ENCODE results near the gene SLC6A19. TPM values are rescaled to one million over a fixed set of nuclear protein-coding genes. Genes with fewer than 3 reads are reported as not detected.

Gene SLC6A19
- total and polyA plus RNA-seq, 4 donors: 0.17 to 4.9 (median 0.91) TPM

DNA sequence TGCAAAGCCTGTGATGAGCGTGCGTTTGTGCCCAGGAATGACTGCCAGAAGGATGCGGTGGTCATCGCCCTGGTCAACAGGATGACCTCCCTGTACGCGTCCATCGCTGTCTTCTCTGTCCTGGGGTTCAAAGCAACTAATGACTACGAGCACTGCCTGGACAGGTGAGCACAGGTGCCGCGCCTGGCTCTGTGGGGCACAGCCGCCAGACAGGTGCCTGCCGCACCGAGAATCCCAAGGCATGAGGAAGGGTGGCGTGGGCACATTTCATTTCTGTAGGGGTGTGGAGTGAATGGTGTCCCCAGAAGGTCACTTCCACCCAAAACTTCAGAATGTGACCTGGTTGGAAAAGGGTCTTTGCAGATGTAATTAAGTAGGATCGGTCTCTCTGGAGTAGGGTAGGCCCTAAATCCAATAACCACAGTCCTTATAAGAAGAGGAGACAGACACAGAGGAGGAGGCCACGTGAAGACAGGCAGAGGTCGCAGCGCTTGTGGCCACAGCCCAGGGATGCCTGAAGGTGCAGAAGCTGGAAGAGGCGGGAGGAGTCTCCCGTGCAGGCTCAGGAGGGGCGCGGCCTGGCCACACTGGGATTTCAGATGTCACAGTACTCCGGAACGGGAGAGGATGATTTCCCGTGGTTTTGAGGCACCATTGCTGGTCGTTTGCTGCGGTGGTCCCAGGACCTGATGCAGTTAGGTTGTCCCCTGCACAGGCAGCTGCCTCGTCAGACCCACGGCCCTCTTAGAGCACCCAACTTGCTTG, 39.3 kb downstream of the SLC6A19 start:
- no peaks in the 10 kb centered on the region for H3K4me1 ChIP-seq (ENCODE audit: control insufficient read depth in 4 of 4, insufficient read depth in 4 of 4, low read length in 3 of 4)
- no peak overlapping the region for H3K4me3 ChIP-seq (ENCODE audit: low read depth in 1 of 3, low read length in 3 of 3)
- no peaks in the 10 kb centered on the region for H3K9me3 ChIP-seq (ENCODE audit: control insufficient read depth in 4 of 4, low read length in 3 of 4)
- WGBS: 86% methylated on average over 29 of the region's 29 CpGs
- TF ChIP-seq EGR1 (IDR thresholded peaks at IDR 0.05; ENCODE audit: low read depth in 2 of 2) (no peak), MAX (IDR thresholded peaks at IDR 0.05) (no peak), RXRA (IDR thresholded peaks at IDR 0.05) (no peak), GABPA (IDR thresholded peaks at IDR 0.05 in 1 of 2, conservative IDR thresholded peaks at IDR 0.05 in 1 of 2) (no peak), ATF3 (IDR thresholded peaks at IDR 0.05) (no peak), TAF1 (conservative IDR thresholded peaks at IDR 0.05) (no peak), REST (IDR thresholded peaks at IDR 0.05) (no peak), RAD21 (IDR thresholded peaks at IDR 0.05) (no peak), CTCF (IDR thresholded peaks at IDR 0.05; ENCODE audit: low read depth, low read length, missing input control) (no peak), SP1 (IDR thresholded peaks at IDR 0.05) (no peak), FOXA1 (IDR thresholded peaks at IDR 0.05) (no peak), NR2F2 (IDR thresholded peaks at IDR 0.05) (no peak)
- H3K27ac ChIP-seq (ENCODE audit: low read depth in 1 of 2, low read length in 2 of 2): no peak overlapping the region
- H3K36me3 ChIP-seq (ENCODE audit: control insufficient read depth in 4 of 4, insufficient read depth in 3 of 4, low read depth in 1 of 4, low read length in 3 of 4): no peaks in the 10 kb centered on the region
- H3K9ac ChIP-seq (ENCODE audit: low read depth in 1 of 2, low read length in 2 of 2): no peak overlapping the region
- DNase-seq (ENCODE audit: low spot score): no peak
- H3K27me3 ChIP-seq (ENCODE audit: control insufficient read depth in 4 of 4, insufficient read depth in 4 of 4, low read length in 3 of 4): no peaks in the 10 kb centered on the region

GRCh38 chr5:1241509-1242080, 40.2 kb downstream of the SLC6A19 start:
- Histone ChIP-seq H3K27ac (ENCODE audit: low read depth in 1 of 2, low read length in 2 of 2) (no peak overlapping the region), H3K4me3 (ENCODE audit: low read depth in 1 of 3, low read length in 3 of 3) (no peak overlapping the region), H3K9me3 (ENCODE audit: control insufficient read depth in 4 of 4, low read length in 3 of 4) (no peaks in the 10 kb centered on the region), H3K36me3 (ENCODE audit: control insufficient read depth in 4 of 4, insufficient read depth in 3 of 4, low read depth in 1 of 4, low read length in 3 of 4) (no peaks in the 10 kb centered on the region), H3K4me1 (ENCODE audit: control insufficient read depth in 4 of 4, insufficient read depth in 4 of 4, low read length in 3 of 4) (no peaks in the 10 kb centered on the region), H3K9ac (ENCODE audit: low read depth in 1 of 2, low read length in 2 of 2) (no peak overlapping the region), H3K27me3 (ENCODE audit: control insufficient read depth in 4 of 4, insufficient read depth in 4 of 4, low read length in 3 of 4) (peaks cover 0 to 2% (median 0%) of the 10 kb centered on the region in 4 donors)
- DNase-seq (ENCODE audit: low spot score): no peak
- WGBS: 73% methylated on average over 22 of the region's 22 CpGs
- TF ChIP-seq GABPA (IDR thresholded peaks at IDR 0.05 in 1 of 2, conservative IDR thresholded peaks at IDR 0.05 in 1 of 2): no peak
- TF ChIP-seq MAX (IDR thresholded peaks at IDR 0.05): no peak
- TF ChIP-seq, protein P1, sequence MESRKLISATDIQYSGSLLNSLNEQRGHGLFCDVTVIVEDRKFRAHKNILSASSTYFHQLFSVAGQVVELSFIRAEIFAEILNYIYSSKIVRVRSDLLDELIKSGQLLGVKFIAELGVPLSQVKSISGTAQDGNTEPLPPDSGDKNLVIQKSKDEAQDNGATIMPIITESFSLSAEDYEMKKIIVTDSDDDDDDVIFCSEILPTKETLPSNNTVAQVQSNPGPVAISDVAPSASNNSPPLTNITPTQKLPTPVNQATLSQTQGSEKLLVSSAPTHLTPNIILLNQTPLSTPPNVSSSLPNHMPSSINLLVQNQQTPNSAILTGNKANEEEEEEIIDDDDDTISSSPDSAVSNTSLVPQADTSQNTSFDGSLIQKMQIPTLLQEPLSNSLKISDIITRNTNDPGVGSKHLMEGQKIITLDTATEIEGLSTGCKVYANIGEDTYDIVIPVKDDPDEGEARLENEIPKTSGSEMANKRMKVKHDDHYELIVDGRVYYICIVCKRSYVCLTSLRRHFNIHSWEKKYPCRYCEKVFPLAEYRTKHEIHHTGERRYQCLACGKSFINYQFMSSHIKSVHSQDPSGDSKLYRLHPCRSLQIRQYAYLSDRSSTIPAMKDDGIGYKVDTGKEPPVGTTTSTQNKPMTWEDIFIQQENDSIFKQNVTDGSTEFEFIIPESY (IDR thresholded peaks at IDR 0.05): no peak
- no peak for TF ChIP-seq CTCF (IDR thresholded peaks at IDR 0.05; ENCODE audit: low read depth, low read length, missing input control)
- TF ChIP-seq EGR1 (IDR thresholded peaks at IDR 0.05; ENCODE audit: low read depth in 2 of 2): no peak
- no peak for TF ChIP-seq FOXA2 (IDR thresholded peaks at IDR 0.05)
- no peak for TF ChIP-seq RAD21 (IDR thresholded peaks at IDR 0.05)
- no peak for TF ChIP-seq HNF4A (conservative IDR thresholded peaks at IDR 0.05)
- no peak for TF ChIP-seq JUND (IDR thresholded peaks at IDR 0.05)
- TF ChIP-seq RXRA (IDR thresholded peaks at IDR 0.05): no peak
- no peak for TF ChIP-seq SP1 (IDR thresholded peaks at IDR 0.05)
- TF ChIP-seq FOXA1 (IDR thresholded peaks at IDR 0.05): no peak
- no peak for TF ChIP-seq YY1 (IDR thresholded peaks at IDR 0.05)
- no peak for TF ChIP-seq HNF4G (IDR thresholded peaks at IDR 0.05)
- no peak for TF ChIP-seq TAF1 (conservative IDR thresholded peaks at IDR 0.05)
- no peak for TF ChIP-seq ATF3 (IDR thresholded peaks at IDR 0.05)
